AG09319 (cell line): Measurements from ENCODE around the gene ZBED5.
A peak's percentile ranks its signal among the peaks of the same experiment; 100 is the strongest.
"Not testable (repeated sequence)": the region's sequence is repeated elsewhere in the genome, so short reads cannot be mapped to it uniquely, and the experiment has no call there.

Experiments used
- DNase-seq: peaks from one replicate; pipeline ENCODE4 v3.0.0-alpha.2; 2010; ENCODE audit warnings: low read depth; ENCODE audit errors: extremely low read depth
- CTCF ChIP-seq: IDR thresholded peaks from 2 replicates; pipeline ENCODE4 v1.5.1; 2011; ENCODE audit warnings: low read depth, mild to moderate bottlenecking, inconsistent platforms, low read length, moderate library complexity

Gene ZBED5

GRCh38 chr11:10829139-10829538, 28.7 kb downstream of the ZBED5 start:
- no peak for DNase-seq
- no peak for TF ChIP-seq CTCF

- TF ChIP-seq CTCF: no peak
- DNase-seq: no peak
These were observed 29.5 kb downstream of the ZBED5 start for GRCh38 chr11:10828402-10828801.

- DNase-seq: no peak
- no peak for TF ChIP-seq CTCF
These were observed 33.0 kb downstream of the ZBED5 start for GRCh38 chr11:10824888-10825287.

- TF ChIP-seq CTCF: no peak
- no peak for DNase-seq
These were observed 34.7 kb downstream of the ZBED5 start for GRCh38 chr11:10823152-10823579.

DNA sequence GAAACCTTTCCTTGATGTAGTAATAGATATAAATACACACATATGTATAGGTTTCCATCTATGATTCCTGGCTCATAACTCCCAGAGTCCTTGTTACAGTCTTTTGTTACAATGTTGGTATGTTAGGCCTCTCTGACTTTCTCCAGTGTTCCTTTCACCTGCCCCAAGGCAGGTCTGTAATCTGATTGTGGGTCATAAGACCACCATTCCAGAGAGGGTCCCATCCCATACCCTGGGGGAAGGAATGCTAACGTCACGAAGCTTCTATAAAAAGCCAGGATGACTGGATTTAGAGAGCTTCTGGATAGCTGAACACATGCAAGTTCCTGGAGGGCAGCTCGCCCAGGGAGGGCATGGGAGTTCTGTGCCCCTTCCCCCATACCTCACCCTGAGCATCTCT, 35.4 kb downstream of the ZBED5 start:
- DNase-seq: not testable (repeated sequence)

- DNase-seq: peak; percentile 18
- no peak for TF ChIP-seq CTCF
These were observed 39.3 kb downstream of the ZBED5 start for GRCh38 chr11:10818594-10818993.

DNA sequence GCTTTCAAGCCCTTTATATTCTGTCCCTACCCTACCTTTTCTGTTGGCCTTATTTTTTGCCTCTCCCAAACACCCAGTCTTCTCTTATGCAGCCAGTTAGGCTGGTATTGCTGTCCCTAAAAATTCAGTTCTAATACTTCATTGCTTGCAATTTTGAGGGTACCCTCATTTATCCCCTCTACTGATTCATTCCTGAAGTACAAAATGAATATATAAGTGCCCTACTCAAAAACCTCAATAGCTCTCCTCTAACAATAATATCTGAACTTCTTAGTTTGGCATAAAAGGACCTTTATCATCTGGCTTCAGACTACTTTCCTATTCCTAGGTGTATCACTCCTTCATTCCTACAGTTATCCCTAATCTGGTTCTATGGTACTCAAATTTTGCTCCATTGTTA, 43.9 kb downstream of the ZBED5 start:
- DNase-seq: no peak
- TF ChIP-seq CTCF: no peak

DNA sequence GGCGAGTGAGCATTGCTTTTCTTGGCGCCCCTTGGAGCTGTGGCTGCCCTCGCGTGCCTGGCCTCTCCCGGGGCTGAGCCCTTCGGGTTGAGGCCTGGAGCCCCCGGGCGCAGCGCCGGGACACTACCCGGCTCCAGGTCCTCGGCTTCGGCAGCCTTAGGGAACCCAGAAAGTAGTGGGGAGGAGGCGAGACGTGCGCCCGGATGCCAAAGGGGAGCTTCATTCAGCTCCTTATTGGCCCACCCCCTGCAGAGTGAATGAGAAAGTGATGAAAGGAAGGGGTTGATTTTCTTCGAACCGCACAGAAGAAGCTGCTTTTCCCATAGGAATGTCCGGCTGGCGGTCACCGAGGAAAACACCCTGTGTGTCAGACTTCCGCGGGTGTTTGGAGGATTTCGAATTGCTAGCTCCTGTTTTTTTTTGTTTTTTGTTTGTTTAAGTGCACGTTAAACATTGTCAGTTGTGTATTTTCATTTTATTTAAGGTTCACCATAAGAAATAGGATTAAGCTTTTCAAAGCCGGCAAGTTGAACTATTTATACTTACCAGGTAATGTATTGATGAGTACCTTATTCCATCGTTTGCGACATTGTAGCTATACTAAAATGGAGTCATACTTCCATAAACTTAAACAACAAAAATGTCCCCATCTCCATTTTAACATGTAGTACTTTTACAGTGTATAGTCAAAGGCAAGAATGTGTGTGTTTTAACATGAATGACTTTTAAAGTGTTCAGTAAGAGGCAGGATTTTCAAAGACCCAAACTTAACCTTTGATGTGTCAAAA, 48.3 kb downstream of the ZBED5 start:
- no peak for TF ChIP-seq CTCF
- DNase-seq: peak; percentile 28
